IMR-90 (cell line): Measurements from ENCODE around the gene ADGRG2.

Experiments
- CTCF ChIP-seq: conservative IDR thresholded peaks from 2 replicates; pipeline ENCODE4 v1.5.1; 2012; ENCODE audit warnings: mild to moderate bottlenecking, low read depth, low read length, improper control_type of control experiment
- FOS ChIP-seq: fragments of 150-350 bp; IDR thresholded peaks from 2 replicates; pipeline ENCODE4 v1.6.1; 2016; ENCODE audit warnings: low read depth, low read length
- MAFK ChIP-seq: IDR thresholded peaks from 2 replicates; pipeline ENCODE4 v1.6.1; 2012; ENCODE audit warnings: low read depth, low read length, improper control_type of control experiment
- MXI1 ChIP-seq: IDR thresholded peaks from 2 replicates; pipeline ENCODE4 v1.6.1; 2012; ENCODE audit warnings: low read depth, mild to moderate bottlenecking, low read length, moderate library complexity, borderline replicate concordance
- POLR2A ChIP-seq: IDR thresholded peaks from 2 replicates; pipeline ENCODE4 v1.6.1; 2012; ENCODE audit warnings: mild to moderate bottlenecking, low read depth, low read length
- SMC3 ChIP-seq: fragments of 150-350 bp; IDR thresholded peaks from 2 replicates; pipeline ENCODE4 v1.6.1; 2016; ENCODE audit warnings: low read depth, mild to moderate bottlenecking, antibody characterized with exemption, low read length, moderate library complexity

DNA sequence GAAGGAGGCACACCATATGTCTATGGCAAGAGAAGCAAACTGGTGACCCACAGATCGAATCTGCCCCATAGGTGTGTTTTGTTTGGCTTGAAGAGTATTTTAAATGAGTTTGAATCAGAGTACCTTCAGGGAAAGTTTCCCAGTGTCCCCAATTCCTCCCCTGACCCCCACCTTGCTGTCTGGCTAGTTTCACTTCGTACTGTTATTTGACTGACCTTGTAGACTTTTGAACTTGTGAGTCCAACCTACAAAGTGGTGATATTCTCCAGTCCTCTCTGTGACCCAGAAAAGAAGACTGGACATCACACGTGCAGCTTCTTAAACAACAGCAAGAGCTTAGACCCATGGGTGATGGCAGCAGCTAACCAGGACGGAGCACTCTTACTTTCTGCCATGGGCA is 177.8 kb downstream of the ADGRG2 start:
- TF ChIP-seq SMC3 (no peak), CTCF (no peak), MXI1 (no peak), POLR2A (no peak), FOS (no peak), MAFK (no peak)
